ENCODE measurements around the gene RAPGEF5.
A peak's percentile ranks its signal among the peaks of the same experiment; 100 is the strongest.

Gene RAPGEF5
- long read RNA-seq, partial matches to known transcripts: 0 of 3 reads
- long read RNA-seq, other reads (novel, unspliced or antisense): 3 of 3 reads

DNA sequence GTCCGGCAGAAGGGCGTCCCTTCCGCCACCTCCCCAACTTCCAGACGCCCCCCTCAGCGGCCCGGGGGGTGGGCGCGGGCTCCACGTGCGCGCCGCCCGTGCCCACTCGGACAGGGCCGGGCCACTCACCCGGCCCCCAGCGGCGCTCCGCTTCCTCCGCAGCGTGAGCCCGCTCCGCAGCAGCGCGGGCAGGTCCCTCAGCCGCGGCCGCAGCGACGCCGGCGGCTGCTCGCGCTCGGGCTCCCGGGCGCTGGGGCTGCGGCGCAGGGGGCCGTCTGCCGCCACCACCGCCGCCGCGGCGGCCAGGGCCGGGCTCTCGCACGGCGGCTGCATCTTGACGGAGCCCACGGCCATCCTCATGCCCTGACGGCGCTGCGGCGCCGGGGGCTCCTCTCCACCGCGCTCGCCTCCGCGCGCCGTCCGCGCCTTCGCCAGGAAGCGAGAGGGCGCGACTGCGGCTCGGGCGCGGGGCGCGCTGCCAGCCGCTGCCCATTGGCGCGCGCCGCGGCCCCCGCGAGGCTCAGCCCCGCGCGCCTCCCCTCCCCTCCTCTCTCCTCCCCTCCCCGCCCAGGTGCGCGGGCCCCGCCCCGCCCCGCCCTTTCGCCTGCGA is at the start of gene RAPGEF5:
Gene RAPGEF5 (minus strand): TSS at position 454 of the 610 bp plus-strand sequence. CDS start 94 bp downstream, at position 360.
- DNase-seq (ENCODE audit: low read depth in 1 of 2, low spot score in 1 of 2): no peak
- Histone ChIP-seq H3K27me3 (ENCODE audit: insufficient read depth, poor library complexity, severe bottlenecking) (peaks cover 17% of the 10 kb centered on the region), H3K27ac (replicated peaks) (no peak within 1 kb of the TSS), H3K4me3 (replicated peaks; ENCODE audit: insufficient read depth, low read length) (peak within 1 kb of the TSS; percentile 4; the same call in 1 of the 2 replicates)
- no peak for TF ChIP-seq REST (IDR thresholded peaks at IDR 0.05; ENCODE audit: insufficient replicate concordance, low read depth)
- TF ChIP-seq SPI1 (IDR thresholded peaks at IDR 0.05; ENCODE audit: borderline replicate concordance, low read depth): no peak
- TF ChIP-seq, protein P1, sequence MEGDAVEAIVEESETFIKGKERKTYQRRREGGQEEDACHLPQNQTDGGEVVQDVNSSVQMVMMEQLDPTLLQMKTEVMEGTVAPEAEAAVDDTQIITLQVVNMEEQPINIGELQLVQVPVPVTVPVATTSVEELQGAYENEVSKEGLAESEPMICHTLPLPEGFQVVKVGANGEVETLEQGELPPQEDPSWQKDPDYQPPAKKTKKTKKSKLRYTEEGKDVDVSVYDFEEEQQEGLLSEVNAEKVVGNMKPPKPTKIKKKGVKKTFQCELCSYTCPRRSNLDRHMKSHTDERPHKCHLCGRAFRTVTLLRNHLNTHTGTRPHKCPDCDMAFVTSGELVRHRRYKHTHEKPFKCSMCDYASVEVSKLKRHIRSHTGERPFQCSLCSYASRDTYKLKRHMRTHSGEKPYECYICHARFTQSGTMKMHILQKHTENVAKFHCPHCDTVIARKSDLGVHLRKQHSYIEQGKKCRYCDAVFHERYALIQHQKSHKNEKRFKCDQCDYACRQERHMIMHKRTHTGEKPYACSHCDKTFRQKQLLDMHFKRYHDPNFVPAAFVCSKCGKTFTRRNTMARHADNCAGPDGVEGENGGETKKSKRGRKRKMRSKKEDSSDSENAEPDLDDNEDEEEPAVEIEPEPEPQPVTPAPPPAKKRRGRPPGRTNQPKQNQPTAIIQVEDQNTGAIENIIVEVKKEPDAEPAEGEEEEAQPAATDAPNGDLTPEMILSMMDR (IDR thresholded peaks at IDR 0.05; ENCODE audit: insufficient read depth, low read length): no peak
- no peak for TF ChIP-seq GABPA (IDR thresholded peaks at IDR 0.05; ENCODE audit: low read depth)
- no peak for TF ChIP-seq POLR2AphosphoS5 (IDR thresholded peaks at IDR 0.05; ENCODE audit: low read depth)

- no peak for DNase-seq (ENCODE audit: low read depth in 1 of 2, low spot score in 1 of 2)
- no peak overlapping the region for H3K27ac ChIP-seq (replicated peaks)
- H3K27me3 ChIP-seq (ENCODE audit: insufficient read depth, poor library complexity, severe bottlenecking): peaks cover 3% of the 10 kb centered on the region
- no peak overlapping the region for H3K4me3 ChIP-seq (replicated peaks; ENCODE audit: insufficient read depth, low read length)
- TF ChIP-seq, protein P1 (IDR thresholded peaks at IDR 0.05; ENCODE audit: insufficient read depth, low read length): no peak
- TF ChIP-seq POLR2AphosphoS5 (IDR thresholded peaks at IDR 0.05; ENCODE audit: low read depth): no peak
Observed at GRCh38 chr7:22406715-22407114, 49.8 kb upstream of the RAPGEF5 start.

DNA sequence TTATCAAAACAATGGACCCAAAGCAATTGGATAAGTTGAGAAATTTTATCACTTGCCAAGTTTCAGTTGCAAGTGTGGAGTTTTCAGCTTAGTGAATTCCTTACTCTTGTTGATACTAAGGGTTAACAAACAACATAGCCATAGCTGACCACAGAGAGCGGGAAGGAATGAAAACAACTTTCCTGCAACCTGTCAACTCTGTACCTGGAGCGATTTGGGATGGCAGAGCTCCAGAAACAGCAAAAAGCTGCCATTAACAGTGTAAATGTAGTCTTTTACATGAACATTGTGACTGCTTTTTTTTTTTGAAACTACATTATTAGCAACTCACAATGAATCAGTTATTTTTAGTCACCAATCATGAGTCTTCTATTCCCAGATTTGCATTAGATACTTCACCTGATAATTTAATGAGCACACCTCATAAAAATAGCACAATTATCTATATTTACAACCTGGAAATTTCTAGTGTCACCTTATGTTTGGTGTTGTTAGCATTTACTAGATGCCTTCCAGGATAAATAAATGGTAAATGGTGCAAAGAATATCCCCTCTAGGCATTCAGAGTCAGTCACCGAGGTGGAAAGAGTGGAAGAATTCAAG is 47.6 kb upstream of the RAPGEF5 start:
- TF ChIP-seq POLR2AphosphoS5 (IDR thresholded peaks at IDR 0.05; ENCODE audit: low read depth): no peak
- TF ChIP-seq SPI1 (IDR thresholded peaks at IDR 0.05; ENCODE audit: borderline replicate concordance, low read depth): no peak
- no peak for TF ChIP-seq REST (IDR thresholded peaks at IDR 0.05; ENCODE audit: insufficient replicate concordance, low read depth)
- TF ChIP-seq, protein P1 (IDR thresholded peaks at IDR 0.05; ENCODE audit: insufficient read depth, low read length): no peak
- no peak for TF ChIP-seq GABPA (IDR thresholded peaks at IDR 0.05; ENCODE audit: low read depth)
- no peak overlapping the region for H3K27ac ChIP-seq (replicated peaks)
- DNase-seq (ENCODE audit: low read depth in 1 of 2, low spot score in 1 of 2): no peak
- peaks cover 3% of the 10 kb centered on the region for H3K27me3 ChIP-seq (ENCODE audit: insufficient read depth, poor library complexity, severe bottlenecking)
- H3K4me3 ChIP-seq (replicated peaks; ENCODE audit: insufficient read depth, low read length): no peak overlapping the region

Data from HL-60 (cell line).